ENCODE measurements around the gene YIPF5.

GRCh38 chr5:144194144-144194543 is 23.7 kb upstream of the YIPF5 start:
- TF ChIP-seq CTCF (IDR thresholded peaks at IDR 0.05) (no peak), POLR2A (IDR thresholded peaks at IDR 0.05) (no peak), POLR2AphosphoS5 (IDR thresholded peaks at IDR 0.05) (no peak)

Data from upper lobe of left lung (tissue), 4 donors.